B cell (primary cell): ENCODE data around the gene MCM3AP. TPM values are rescaled to one million over a fixed set of nuclear protein-coding genes. Genes with fewer than 3 reads are reported as not detected.

ENCODE experiments used
- ATAC-seq: fragments of 200-7000 bp; cut with Tn5 transposase; one replicate; pipeline ENCODE4 v1.10.0; 2021; ENCODE audit warnings: low read depth, mild to moderate bottlenecking, moderate number of reproducible peaks, moderate library complexity
- CTCF ChIA-PET: fragments of 350-600 bp; sonication (Branson Sonifier 250); formaldehyde crosslinking; loops from one replicate; lab custom pipeline; 2021; ENCODE audit warnings: antibody characterized with exemption, inconsistent platforms; lab: Charles Lee
- POLR2A ChIA-PET: fragments of 350-600 bp; sonication (Branson Sonifier 250); formaldehyde crosslinking; loops from one replicate; lab custom pipeline; 2021; ENCODE audit warnings: antibody characterized with exemption; lab: Charles Lee
- DNase-seq: peaks from one replicate; pipeline ENCODE4 v3.0.0; 2013
- H2AFZ ChIP-seq: 2 replicates; pipeline ENCODE4 v1.6.1; 2012; ENCODE audit warnings: mild to moderate bottlenecking, low read depth, low read length; ENCODE audit not compliant: insufficient read depth, poor library complexity, severe bottlenecking
- H3K27ac ChIP-seq, 2 donors: 1 replicate in 1 of 2; 2 replicates in 1 of 2; pipeline ENCODE4 v1.5.1; 2012 to 2013; ENCODE audit warnings: low read length in 2 of 2, mild to moderate bottlenecking in 2 of 2, moderate library complexity in 1 of 2
- H3K27me3 ChIP-seq, 4 experiments: fragments of 200-600 bp in 1 of 4; sonication (generic) in 1 of 4; replicated peaks in 1 of 4; 1 replicate in 2 of 4; 2 replicates in 2 of 4; pipeline versions ENCODE4 v1.6.1 to v1.7.0; 2013 to 2016; ENCODE audit warnings: low read length in 3 of 4, mild to moderate bottlenecking in 2 of 4, mixed read lengths in 1 of 4, moderate library complexity in 1 of 4; ENCODE audit not compliant: insufficient read depth in 4 of 4, control insufficient read depth in 3 of 4; ENCODE audit errors: control extremely low read depth in 1 of 4
- H3K36me3 ChIP-seq, 2 experiments: replicated peaks in 1 of 2; 1 replicate in 1 of 2; 2 replicates in 1 of 2; pipeline versions ENCODE4 v1.6.1 to v1.7.1; 2013; ENCODE audit warnings: low read length in 1 of 2; ENCODE audit not compliant: insufficient read depth in 2 of 2, control insufficient read depth in 1 of 2; ENCODE audit errors: control extremely low read depth in 1 of 2, extremely low read depth in 1 of 2
- H3K4me1 ChIP-seq, 2 donors: fragments of 200-600 bp in 1 of 2; sonication (generic) in 1 of 2; 1 replicate in 1 of 2; 2 replicates in 1 of 2; pipeline versions ENCODE4 v1.5.1 to v1.6.1; 2013 to 2017; ENCODE audit warnings: low read length in 2 of 2; ENCODE audit not compliant: control insufficient read depth in 2 of 2, insufficient read depth in 2 of 2
- H3K4me2 ChIP-seq: replicated peaks from 2 replicates; pipeline ENCODE3; 2012; ENCODE audit warnings: mild to moderate bottlenecking, low read depth, low read length; ENCODE audit not compliant: poor library complexity, severe bottlenecking
- H3K4me3 ChIP-seq, 5 experiments: fragments of 200-600 bp in 1 of 5; sonication (generic) in 1 of 5; 1 replicate in 3 of 5; 2 replicates in 2 of 5; pipeline versions ENCODE4 v1.5.1 to v1.7.0; 2011 to 2016; ENCODE audit warnings: low read length in 4 of 5, mild to moderate bottlenecking in 4 of 5, low read depth in 2 of 5, control low read depth in 1 of 5, moderate library complexity in 1 of 5; ENCODE audit not compliant: insufficient read depth in 1 of 5; ENCODE audit errors: control extremely low read depth in 1 of 5, extremely low read depth in 1 of 5
- H3K79me2 ChIP-seq: fragments of 200-600 bp; sonication (generic); one replicate; pipeline ENCODE4 v1.6.0; 2016; ENCODE audit warnings: low read length; ENCODE audit not compliant: control insufficient read depth, insufficient read depth
- H3K9ac ChIP-seq: fragments of 200-600 bp; sonication (generic); 2 replicates; pipeline ENCODE4 v1.6.1; 2017; ENCODE audit warnings: mild to moderate bottlenecking, low read length, moderate library complexity
- H3K9me3 ChIP-seq, 3 donors: one replicate each; pipeline versions ENCODE4 v1.6.1 to v1.7.1; 2013; ENCODE audit warnings: low read length in 2 of 3; ENCODE audit not compliant: control insufficient read depth in 2 of 3, insufficient read depth in 1 of 3; ENCODE audit errors: control extremely low read depth in 1 of 3
- H4K20me1 ChIP-seq: 2 replicates; pipeline ENCODE4 v1.6.0; 2012; ENCODE audit warnings: mild to moderate bottlenecking, low read length; ENCODE audit not compliant: insufficient read depth, control insufficient read depth, poor library complexity, severe bottlenecking
- H3K27ac Mint-ChIP-seq: one replicate; pipeline ENCODE4 v1.8.0; 2021; ENCODE audit warnings: mixed read lengths
- H3K27me3 Mint-ChIP-seq: one replicate; pipeline ENCODE4 v1.8.0; 2021; ENCODE audit warnings: mixed read lengths
- H3K4me1 Mint-ChIP-seq: one replicate; pipeline ENCODE4 v1.8.0; 2021; ENCODE audit warnings: mixed read lengths
- H3K4me3 Mint-ChIP-seq: one replicate; pipeline ENCODE4 v1.8.0; 2021; ENCODE audit warnings: mixed read lengths
- H3K9me3 Mint-ChIP-seq: one replicate; pipeline ENCODE4 v1.8.0; 2022; ENCODE audit warnings: mixed read lengths; ENCODE audit not compliant: insufficient read depth
- CTCF ChIP-seq: fragments of 200-600 bp; IDR thresholded peaks from one replicate; pipeline ENCODE4 v1.8.0; 2022; ENCODE audit warnings: antibody characterized with exemption, mild to moderate bottlenecking
- EZH2 ChIP-seq: IDR thresholded peaks from 2 replicates; pipeline ENCODE4 v1.6.1; 2012; ENCODE audit warnings: borderline replicate concordance, low read depth, mild to moderate bottlenecking, moderate library complexity, low read length; ENCODE audit not compliant: insufficient read depth, poor library complexity, severe bottlenecking
- WGBS: methylation state at CpG from one replicate; pipeline ENCODE4 v1.1.5; 2013; ENCODE audit warnings: missing lambda C conversion rate; ENCODE audit not compliant: insufficient coverage; 5-methylcytosine and 5-hydroxymethylcytosine counted together
- intact Hi-C: fragments of 100-400 bp; cut with micrococcal nuclease; formaldehyde crosslinking; loops from one replicate; pipeline ENCODE4 v1.10.0; 2022
- polyA plus RNA-seq: library from polyadenylated mRNA; depleted of rRNA; stranded (reverse); fragments of >200 nt; gene quantifications from 2 replicates; pipeline ENCODE4 v1.2.3, GENCODE V29; 2012
- total RNA-seq, 2 donors: library from RNA; stranded (reverse); fragments of 120-200 nt in 1 of 2; gene quantifications; 1 replicate in 1 of 2; 2 replicates in 1 of 2; pipeline versions ENCODE4 v1.2.3 to v1.2.4, GENCODE V29; 2013 to 2022

The MCM3AP gene
- total and polyA plus RNA-seq, 2 donors (not counting 1 experiment from before 2014, with no cell fraction given): 61.7 to 180 TPM

- H3K27ac Mint-ChIP-seq: no peak overlapping the region
- H3K4me2 ChIP-seq: no peak overlapping the region
- H3K4me3 ChIP-seq: no peak overlapping the region
- H3K9ac ChIP-seq: no peak overlapping the region
- no peaks in the 10 kb centered on the region for H3K27me3 Mint-ChIP-seq
- H3K4me3 Mint-ChIP-seq: no peak overlapping the region
- H3K36me3 ChIP-seq: no peaks in the 10 kb centered on the region
- intact Hi-C loops: no loop called here
- peaks cover 0 to 16% of the 10 kb centered on the region in 2 donors for H3K4me1 ChIP-seq
- DNase-seq (no peak), ATAC-seq (no peak)
- TF ChIP-seq EZH2 (no peak), CTCF (no peak)
- ChIA-PET POLR2A (no interaction called here), CTCF (no interaction called here)
- H3K79me2 ChIP-seq: peaks cover 3% of the 10 kb centered on the region
- H3K27me3 ChIP-seq: no peaks in the 10 kb centered on the region
- H3K4me1 Mint-ChIP-seq: peaks cover 6% of the 10 kb centered on the region
- H3K27ac ChIP-seq: no peak overlapping the region
- H3K9me3 Mint-ChIP-seq: no peaks in the 10 kb centered on the region
- H3K9me3 ChIP-seq: peaks cover 0 to 3% (median 0%) of the 10 kb centered on the region in 3 donors
- no peak overlapping the region for H2AFZ ChIP-seq
- 93% methylated on average over 3 of the region's 8 CpGs for WGBS
- H4K20me1 ChIP-seq: no peaks in the 10 kb centered on the region
These were observed 98.2 kb downstream of the MCM3AP start for GRCh38 chr21:46187261-46187660.

- Mint-ChIP-seq H3K27me3 (no peaks in the 10 kb centered on the region), H3K4me1 (peaks cover 6% of the 10 kb centered on the region), H3K9me3 (no peaks in the 10 kb centered on the region), H3K4me3 (peak overlapping the region; percentile 92), H3K27ac (no peak overlapping the region)
- no peak for TF ChIP-seq EZH2
- TF ChIP-seq CTCF: no peak
- peak overlapping the region in 1 of 5 experiments; percentile 76 for H3K4me3 ChIP-seq
- peaks cover 3% of the 10 kb centered on the region for H3K79me2 ChIP-seq
- POLR2A ChIA-PET: no interaction called here
- H3K9me3 ChIP-seq: peaks cover 0 to 3% (median 0%) of the 10 kb centered on the region in 3 donors
- H4K20me1 ChIP-seq: no peaks in the 10 kb centered on the region
- H3K27me3 ChIP-seq: no peaks in the 10 kb centered on the region
- H3K9ac ChIP-seq: peak overlapping the region; percentile 64
- ATAC-seq: no peak
- H3K27ac ChIP-seq: no peak overlapping the region
- intact Hi-C loops: loop anchor here (1.0 kb wide), 1 partner anchor 101 kb away; the partner anchor contains the start of gene YBEY
- H2AFZ ChIP-seq: no peak overlapping the region
- H3K36me3 ChIP-seq: no peaks in the 10 kb centered on the region
- peak overlapping the region; percentile 72 for H3K4me2 ChIP-seq
- 80% methylated on average over 1 of the region's 7 CpGs for WGBS
- H3K4me1 ChIP-seq: peaks cover 0 to 16% of the 10 kb centered on the region in 2 donors
- peak; percentile 4 for DNase-seq
- CTCF ChIA-PET: no interaction called here
These were observed 99.7 kb downstream of the MCM3AP start for GRCh38 chr21:46185716-46186115.

Other genes with a start within 250 kb of the MCM3AP start
- 1.8 and 2.1 TPM in 2 replicates for gene COL6A2, start 187.5 kb downstream of the MCM3AP start, total RNA-seq
- 1.2 and 2.1 TPM in 2 replicates for gene COL6A2, start 187.5 kb downstream of the MCM3AP start, polyA plus RNA-seq
- gene FTCD, start 130.0 kb downstream of the MCM3AP start, total RNA-seq: 0.39 and 1.4 TPM in 2 replicates
- gene FTCD, start 130.0 kb downstream of the MCM3AP start, polyA plus RNA-seq: 0.22 and 1.1 TPM in 2 replicates
- gene SPATC1L, start 101.2 kb downstream of the MCM3AP start, total RNA-seq: 9.7 and 11.4 TPM in 2 replicates
- gene SPATC1L, start 101.2 kb downstream of the MCM3AP start, polyA plus RNA-seq: 7.3 and 15.4 TPM in 2 replicates
- gene LSS, start 56.8 kb downstream of the MCM3AP start, total RNA-seq: 58.1 and 68.0 TPM in 2 replicates
- gene LSS, start 56.8 kb downstream of the MCM3AP start, polyA plus RNA-seq: 28.8 and 30.2 TPM in 2 replicates
- 15.0 and 18.1 TPM in 2 replicates for gene YBEY, start 731 bp upstream of the MCM3AP start, total RNA-seq
- 16.5 and 21.6 TPM in 2 replicates for gene YBEY, start 731 bp upstream of the MCM3AP start, polyA plus RNA-seq
- gene C21orf58, start 38.3 kb upstream of the MCM3AP start, total RNA-seq: 9.3 and 9.5 TPM in 2 replicates
- 5.0 and 6.3 TPM in 2 replicates for gene C21orf58, start 38.3 kb upstream of the MCM3AP start, polyA plus RNA-seq
- 47.6 and 58.1 TPM in 2 replicates for gene PCNT, start 38.5 kb upstream of the MCM3AP start, total RNA-seq
- 20.3 and 27.9 TPM in 2 replicates for gene PCNT, start 38.5 kb upstream of the MCM3AP start, polyA plus RNA-seq
- 59.0 and 61.9 TPM in 2 replicates for gene DIP2A, start 173.3 kb upstream of the MCM3AP start, total RNA-seq
- 40.4 and 53.7 TPM in 2 replicates for gene DIP2A, start 173.3 kb upstream of the MCM3AP start, polyA plus RNA-seq